ENCODE measurements around the gene GPR162.

GRCh38 chr12:6840330-6840729, 18.7 kb downstream of the GPR162 start:
- TF ChIP-seq CTCF (IDR thresholded peaks at IDR 0.05; ENCODE audit: poor library complexity) (no peak), EZH2phosphoT487 (IDR thresholded peaks at IDR 0.05; ENCODE audit: low read depth, severe bottlenecking, unreplicated experiment) (no peak), EZH2 (IDR thresholded peaks at IDR 0.05; ENCODE audit: borderline replicate concordance) (no peak)

All from hepatocyte (in vitro differentiated cells).